Cardiac fibroblast (primary cell): ENCODE data around the gene LGALS1.

ENCODE experiments used
- DNase-seq, 2 donors: peaks; one replicate each; pipeline versions ENCODE4 v3.0.0 to v3.0.0-alpha.2; 2010; ENCODE audit warnings: low read depth in 2 of 2
- H3K4me3 ChIP-seq, 2 donors: replicated peaks in 1 of 2; 1 replicate in 1 of 2; 2 replicates in 1 of 2; pipeline ENCODE4 v1.5.1; 2011; ENCODE audit warnings: low read depth in 2 of 2, low read length in 2 of 2, mild to moderate bottlenecking in 2 of 2, moderate library complexity in 1 of 2
- TF ChIP-seq, protein P1 (sequence below): IDR thresholded peaks from one replicate; pipeline ENCODE4 v1.5.1; 2011; ENCODE audit warnings: low read depth, mild to moderate bottlenecking, low read length, inconsistent platforms

The LGALS1 gene

DNA sequence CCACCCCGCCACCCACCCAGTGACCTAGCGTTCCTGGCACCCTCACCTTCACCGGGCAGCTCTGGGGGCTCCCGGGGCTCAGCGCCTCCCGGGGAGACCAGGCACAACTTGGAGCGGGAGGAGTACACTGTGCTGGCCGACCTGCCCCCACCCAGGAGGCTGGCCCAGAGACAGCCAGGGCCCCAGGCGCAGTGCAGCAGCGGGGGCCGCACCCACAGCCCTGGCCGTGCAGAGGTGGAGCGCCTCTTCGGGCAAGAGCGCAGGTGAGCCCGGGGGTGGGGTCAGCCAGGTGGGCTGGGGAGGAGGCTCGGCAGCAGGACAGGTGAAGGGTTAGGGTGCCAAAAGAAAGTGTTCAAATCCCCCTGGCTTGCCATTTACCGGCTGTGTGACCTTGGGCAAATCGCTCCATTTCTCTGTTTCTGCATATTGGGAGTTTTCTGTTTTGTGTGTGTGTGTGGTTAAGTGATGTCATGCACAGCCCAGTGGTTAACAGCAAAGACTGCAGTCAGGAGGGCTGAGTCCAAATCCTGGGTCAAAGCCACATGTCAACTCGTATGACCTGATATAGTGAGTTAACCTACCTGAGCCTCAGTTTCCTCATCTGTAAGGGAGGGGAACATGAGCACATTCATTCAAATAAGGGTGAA is 50.9 kb downstream of the LGALS1 start:
- DNase-seq: peak; percentile 49 to 59
- TF ChIP-seq, protein P1, sequence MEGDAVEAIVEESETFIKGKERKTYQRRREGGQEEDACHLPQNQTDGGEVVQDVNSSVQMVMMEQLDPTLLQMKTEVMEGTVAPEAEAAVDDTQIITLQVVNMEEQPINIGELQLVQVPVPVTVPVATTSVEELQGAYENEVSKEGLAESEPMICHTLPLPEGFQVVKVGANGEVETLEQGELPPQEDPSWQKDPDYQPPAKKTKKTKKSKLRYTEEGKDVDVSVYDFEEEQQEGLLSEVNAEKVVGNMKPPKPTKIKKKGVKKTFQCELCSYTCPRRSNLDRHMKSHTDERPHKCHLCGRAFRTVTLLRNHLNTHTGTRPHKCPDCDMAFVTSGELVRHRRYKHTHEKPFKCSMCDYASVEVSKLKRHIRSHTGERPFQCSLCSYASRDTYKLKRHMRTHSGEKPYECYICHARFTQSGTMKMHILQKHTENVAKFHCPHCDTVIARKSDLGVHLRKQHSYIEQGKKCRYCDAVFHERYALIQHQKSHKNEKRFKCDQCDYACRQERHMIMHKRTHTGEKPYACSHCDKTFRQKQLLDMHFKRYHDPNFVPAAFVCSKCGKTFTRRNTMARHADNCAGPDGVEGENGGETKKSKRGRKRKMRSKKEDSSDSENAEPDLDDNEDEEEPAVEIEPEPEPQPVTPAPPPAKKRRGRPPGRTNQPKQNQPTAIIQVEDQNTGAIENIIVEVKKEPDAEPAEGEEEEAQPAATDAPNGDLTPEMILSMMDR: no peak
- H3K4me3 ChIP-seq: no peak overlapping the region

DNA sequence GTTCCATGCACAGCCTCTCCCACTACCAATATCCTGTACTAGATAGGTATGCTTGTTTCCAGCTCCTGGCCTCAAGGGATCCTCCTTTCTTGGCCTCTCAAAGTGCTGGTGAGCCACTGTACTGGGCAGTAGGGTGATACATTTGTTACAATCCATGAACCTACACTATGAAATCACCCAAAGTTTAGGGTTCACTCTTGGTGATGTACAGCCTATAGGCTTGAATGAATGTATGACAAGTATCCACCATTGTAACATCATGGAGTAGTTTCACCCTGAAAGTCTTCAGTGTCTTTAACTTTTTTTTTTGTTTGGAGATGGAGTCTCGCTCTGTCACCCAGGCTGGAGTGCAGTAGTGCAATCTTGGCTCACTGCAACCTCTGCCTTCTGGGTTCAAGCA is 53.2 kb downstream of the LGALS1 start:
- H3K4me3 ChIP-seq: no peak overlapping the region
- TF ChIP-seq, protein P1: no peak
- no peak for DNase-seq
